Muscle of arm (tissue), 12 donors: ENCODE results near the gene LTB. TPM values are rescaled to one million over a fixed set of nuclear protein-coding genes. Genes with fewer than 3 reads are reported as not detected.
"Not testable (repeated sequence)": the region's sequence is repeated elsewhere in the genome, so short reads cannot be mapped to it uniquely, and the experiment has no call there.

ENCODE experiments used
- DNase-seq: peaks from one replicate; pipeline ENCODE4 v3.0.0-alpha.2; 2013
- polyA plus RNA-seq, 12 donors: library from polyadenylated mRNA; unstranded; fragments of 120-200 nt; gene quantifications; one replicate each; pipeline ENCODE4 v1.2.1, GENCODE V29; 2013; ENCODE audit not compliant: insufficient read length in 12 of 12

The LTB gene
- polyA plus RNA-seq, 12 donors, result 0.57 to 23.4 (median 1.3) TPM; not detected in 2

DNA sequence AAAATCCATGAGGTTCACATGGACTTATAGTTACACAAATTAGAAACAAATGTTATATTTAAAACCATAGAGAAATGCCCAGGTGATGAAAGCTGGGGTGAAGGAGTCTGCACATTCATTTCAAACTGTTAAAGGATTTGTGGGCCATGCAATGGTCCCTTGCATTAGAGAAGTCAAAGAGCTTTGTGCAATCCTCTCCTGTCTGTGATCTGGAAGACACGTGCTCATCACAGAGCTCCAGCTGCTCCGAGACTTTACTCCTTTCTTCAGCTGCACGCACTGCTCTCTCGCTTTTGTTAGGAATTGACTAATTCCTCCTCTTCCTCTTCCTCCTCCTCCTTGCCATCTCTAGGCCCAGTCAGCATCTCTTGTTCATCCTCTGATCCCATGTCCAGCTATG is 28.7 kb upstream of the LTB start:
- no peak for DNase-seq

GRCh38 chr6:31609519-31610406 is 27.5 kb upstream of the LTB start:
- DNase-seq, result no peak

DNA sequence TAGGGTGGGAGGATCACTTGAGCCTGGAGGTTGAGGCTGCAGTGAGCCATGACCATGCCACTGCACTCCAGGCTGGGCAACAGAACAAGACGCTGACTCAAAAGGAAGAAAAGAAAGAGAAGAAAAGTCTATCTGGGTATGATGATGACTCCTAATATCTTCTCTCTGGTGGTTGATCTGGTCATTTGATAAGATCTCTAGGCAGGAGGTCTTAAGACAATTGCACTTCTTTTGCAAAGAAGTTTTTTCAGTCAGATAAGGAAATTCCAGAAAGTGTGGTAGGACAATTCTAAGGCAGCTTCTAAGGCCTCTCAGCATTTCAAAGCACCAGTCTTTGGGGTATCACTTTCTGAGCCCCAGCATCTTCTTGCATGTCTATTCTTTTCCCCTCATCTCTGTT is 25.1 kb upstream of the LTB start:
- DNase-seq, result no peak

GRCh38 chr6:31597006-31597405 is 14.8 kb upstream of the LTB start:
- no peak for DNase-seq

DNA sequence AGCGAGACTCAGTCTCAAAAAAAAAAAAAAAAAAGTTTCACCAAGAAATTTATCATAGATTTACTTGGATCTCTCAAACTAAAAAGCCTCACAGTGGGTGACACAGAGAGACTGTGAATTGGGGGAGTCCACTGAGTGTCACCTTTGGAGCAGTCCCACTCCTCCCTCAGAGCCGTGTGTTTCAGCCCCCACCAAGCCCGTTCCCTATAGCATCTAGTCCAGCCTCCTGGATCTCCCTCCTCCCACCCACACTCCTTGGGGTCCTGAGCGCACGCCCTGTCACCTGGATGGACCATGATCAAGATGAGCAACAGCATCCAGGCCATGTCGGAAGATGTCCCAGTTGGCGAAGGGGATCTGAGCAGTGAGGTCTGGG is 10.2 kb upstream of the LTB start:
- DNase-seq, result no peak

DNA sequence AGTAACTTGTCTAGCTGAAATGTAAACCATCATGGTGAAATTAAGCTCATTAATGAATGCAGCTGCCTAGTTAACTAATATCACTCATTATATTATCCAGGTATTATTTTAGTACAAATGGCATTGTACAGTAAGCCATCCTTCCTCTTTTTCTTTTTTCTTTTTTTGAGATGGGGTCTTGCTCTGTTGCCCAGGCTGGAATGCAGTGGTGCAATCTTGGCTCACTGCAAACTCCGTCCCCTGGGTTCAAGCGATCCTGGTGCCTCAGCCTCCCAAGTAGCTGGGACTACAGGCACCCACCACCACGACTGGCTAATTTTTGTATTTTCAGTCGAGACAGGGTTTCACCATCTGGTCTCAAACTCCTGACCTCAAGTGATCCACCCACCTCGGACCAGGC is 8.5 kb upstream of the LTB start:
- not testable (repeated sequence) for DNase-seq

GRCh38 chr6:31588871-31589650 is 6.8 kb upstream of the LTB start:
- no peak for DNase-seq

DNA sequence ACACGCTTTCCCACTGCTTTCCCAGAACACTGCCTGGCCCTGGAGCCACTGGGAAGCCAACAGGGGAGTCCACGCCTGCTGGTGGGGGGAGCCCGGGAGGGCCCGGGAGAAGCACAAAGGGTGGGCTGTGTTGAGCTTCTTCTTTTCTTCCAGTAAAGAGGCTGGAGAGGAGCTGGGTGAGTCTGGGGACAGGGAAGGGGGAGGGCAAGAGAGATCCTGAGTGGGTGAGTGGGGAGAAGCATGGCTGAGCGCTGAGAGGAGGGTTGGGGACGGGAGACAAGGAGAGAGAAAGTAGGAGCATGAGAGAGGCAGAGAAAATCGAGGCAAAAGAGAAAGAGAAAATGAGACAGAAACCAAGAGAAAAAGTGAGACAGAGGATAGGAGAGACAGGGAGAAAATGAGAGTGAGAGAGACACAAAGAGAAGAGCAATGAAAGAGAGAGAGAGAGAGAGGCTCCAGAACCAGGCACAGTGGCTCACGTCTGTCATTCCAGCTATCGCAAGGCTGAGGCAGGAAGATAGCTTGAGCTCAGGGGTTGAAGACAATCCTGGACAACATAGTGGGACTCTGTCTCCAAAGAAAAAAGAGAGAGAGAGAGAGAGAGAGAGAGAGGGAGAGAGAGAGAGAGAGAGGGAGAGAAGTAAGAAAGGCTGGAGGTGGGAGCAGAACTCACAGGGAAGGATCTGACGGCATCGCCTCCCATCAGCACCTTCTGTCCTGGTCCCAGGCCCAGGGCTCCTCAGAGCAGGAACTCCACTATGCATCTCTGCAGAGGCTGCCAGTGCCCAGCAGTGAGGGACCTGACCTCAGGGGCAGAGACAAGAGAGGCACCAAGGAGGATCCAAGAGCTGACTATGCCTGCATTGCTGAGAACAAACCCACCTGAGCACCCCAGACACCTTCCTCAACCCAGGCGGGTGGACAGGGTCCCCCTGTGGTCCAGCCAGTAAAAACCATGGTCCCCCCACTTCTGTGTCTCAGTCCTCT is 5.9 kb upstream of the LTB start:
- DNase-seq, result no peak

GRCh38 chr6:31586599-31587281 is 4.5 kb upstream of the LTB start:
- DNase-seq, result no peak

GRCh38 chr6:31586008-31586407 is 3.8 kb upstream of the LTB start, which contains the start of gene LST1:
Gene LST1, plus strand, starts transcription at chr6:31586277. Its CDS starts 1,023 bp downstream, at chr6:31587300.
- DNase-seq, result no peak

GRCh38 chr6:31585491-31585890 is 3.3 kb upstream of the LTB start:
- no peak for DNase-seq

DNA sequence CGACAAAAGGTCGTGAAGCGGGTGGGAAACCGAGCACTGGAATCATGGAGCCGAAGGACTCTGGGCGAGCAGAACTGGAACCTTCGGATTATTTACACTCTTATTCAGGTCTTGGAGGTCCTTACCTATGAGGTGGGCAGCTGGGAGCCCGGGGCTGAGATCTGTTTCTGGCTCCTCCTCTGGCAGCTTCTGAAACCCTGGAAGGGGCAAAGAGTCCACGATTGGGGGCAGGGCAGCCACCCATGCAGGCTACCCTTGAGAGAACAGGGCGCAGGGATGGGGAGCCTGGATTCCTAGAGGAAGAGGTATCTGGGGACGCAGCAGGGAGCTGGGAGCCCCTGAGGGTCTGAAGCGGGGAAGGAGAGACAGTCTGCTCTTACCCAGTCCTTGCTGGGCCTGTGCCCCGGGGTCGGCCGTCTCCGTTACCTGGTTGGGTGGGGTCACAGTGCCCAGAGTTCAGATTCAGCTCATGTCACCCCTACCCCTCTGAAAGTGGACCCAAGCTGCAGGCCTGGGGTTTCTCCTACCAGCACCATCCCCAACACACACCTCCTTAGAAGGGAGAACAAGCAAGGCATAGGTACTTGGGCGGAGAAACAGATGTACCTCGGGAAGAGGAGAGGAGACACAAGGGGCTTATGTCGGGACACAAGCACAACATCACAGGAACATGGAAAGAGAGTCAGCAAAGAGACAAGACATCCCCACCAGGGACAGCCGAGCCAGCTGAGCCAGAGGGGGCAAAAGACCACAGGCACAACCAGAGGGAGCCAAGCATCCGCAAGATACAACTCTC is 592 bp downstream of the LTB start:
- no peak for DNase-seq

DNA sequence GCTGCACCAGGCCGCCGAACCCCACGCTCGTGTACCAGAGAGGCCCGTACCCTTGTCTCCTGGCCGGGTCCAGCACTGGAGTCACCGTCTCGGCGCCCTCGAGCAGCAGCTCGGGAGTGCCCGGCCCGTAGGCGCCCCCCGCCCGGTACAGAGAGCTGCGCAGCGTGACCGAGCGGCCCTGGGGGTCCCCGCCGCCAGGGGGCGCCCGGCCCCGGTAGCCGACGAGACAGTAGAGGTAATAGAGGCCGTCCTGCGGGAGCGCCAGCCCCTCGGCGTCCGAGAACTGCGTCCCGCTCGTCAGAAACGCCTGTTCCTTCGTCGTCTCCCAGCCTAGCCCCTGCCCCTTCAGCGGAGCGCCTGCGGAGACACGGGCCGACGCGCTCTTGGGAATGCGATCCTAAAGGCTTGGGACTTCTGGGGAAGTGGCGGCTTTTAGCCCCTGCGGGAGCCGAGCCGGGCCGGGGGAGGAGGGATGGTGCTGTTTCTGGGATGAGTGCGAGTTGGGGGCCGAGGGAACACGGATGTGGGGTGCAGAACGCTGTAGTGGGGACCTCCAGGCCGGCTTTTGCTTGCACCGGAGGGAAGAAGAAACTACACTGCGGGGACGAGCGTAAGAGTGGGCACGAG is 1.3 kb downstream of the LTB start:
- peak; percentile 84 for DNase-seq

GRCh38 chr6:31580438-31580740 is 1.8 kb downstream of the LTB start:
- DNase-seq, result no peak

DNA sequence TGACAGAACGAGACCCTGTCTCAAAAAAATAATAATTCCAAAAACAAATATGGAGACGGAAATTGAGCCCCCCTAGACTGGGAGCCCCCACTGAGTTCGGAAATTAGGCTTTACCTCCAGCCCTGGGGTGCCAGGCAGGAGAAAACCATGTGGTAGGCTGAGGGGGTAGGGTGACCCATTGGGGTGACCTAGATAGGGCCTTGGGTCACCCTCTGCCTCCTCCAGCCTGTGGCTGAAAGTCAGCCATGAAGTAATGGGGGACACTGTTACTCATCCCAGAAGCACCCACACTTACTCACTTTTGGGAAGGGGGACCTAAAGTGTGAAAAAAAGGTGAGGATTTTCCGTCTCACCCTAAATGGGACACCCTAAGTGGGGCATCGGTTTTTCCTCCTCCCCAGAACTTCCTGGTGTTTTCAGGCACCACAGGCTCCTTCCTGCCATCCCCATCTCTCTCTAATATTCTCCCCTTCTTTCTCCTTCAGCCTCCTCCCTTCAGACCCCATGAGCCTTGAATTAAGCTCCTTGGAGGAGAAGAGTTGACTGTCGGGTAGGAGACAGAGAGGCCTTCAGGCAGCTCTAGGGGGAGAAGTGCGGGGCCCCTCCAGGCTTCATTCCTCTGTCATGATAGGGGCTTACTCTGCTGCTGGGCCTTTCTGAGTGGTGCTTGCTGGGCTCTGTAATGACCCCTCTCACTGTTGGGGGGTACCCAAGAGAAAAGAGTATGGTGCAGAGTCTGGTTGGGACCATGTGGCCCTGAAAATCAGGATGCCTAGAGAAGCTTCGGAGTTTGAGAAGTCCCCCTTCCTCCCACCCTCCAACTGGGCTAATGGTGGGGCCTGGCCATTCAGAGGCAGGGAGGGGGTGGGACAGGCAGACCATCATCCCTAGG is 2.4 kb downstream of the LTB start:
- DNase-seq, result no peak

GRCh38 chr6:31579119-31579505 is 3.1 kb downstream of the LTB start:
- no peak for DNase-seq

DNA sequence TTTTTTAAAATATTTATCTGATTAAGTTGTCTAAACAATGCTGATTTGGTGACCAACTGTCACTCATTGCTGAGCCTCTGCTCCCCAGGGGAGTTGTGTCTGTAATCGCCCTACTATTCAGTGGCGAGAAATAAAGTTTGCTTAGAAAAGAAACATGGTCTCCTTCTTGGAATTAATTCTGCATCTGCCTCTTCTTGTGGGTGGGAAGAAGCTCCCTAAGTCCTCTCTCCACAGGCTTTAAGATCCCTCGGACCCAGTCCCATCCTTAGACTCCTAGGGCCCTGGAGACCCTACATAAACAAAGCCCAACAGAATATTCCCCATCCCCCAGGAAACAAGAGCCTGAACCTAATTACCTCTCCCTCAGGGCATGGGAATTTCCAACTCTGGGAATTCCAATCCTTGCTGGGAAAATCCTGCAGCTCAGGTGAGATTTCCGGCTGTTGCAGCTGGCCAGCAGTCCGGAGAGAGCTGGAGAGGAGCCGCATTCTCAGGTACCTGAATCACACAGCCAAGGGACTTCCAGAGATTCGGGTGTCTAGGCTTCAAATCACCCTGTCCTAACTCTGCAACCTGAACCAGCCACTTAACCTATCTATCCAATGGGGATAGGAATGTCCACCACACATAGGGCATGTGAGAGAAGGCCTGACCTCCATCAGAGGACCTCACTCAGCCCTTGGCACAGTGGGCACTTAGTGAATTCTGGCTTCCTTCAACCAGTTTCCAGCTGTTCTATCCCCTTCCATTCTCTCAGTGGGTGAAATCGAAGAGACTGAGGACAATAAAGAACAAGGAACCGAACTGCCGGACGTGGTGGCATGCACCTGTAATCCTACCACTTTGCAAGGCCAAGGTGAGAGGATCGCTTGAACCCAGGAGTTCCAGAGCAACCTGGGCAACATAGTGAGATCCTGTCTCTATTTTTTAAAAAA is 3.8 kb downstream of the LTB start:
- DNase-seq, result no peak

- DNase-seq, result no peak
These were observed 4.7 kb downstream of the LTB start for GRCh38 chr6:31577579-31577966.
